H1 (cell line): ENCODE data around the gene TRAF3IP1. TPM values are rescaled to one million over a fixed set of nuclear protein-coding genes. Genes with fewer than 3 reads are reported as not detected.

Experiments
- CTCF ChIA-PET: fragments of 300-600 bp; sonication (Branson Sonifier 250); formaldehyde crosslinking; loops from one replicate; lab custom pipeline; 2021; ENCODE audit not compliant: partially characterized antibody; lab: Charles Lee
- POLR2A ChIA-PET: fragments of 300-600 bp; sonication (Branson Sonifier 250); formaldehyde crosslinking; loops from one replicate; lab custom pipeline; 2021; ENCODE audit warnings: inconsistent platforms; ENCODE audit not compliant: partially characterized antibody; lab: Charles Lee
- DNase-seq, 2 experiments: peaks; one replicate each; pipeline versions ENCODE4 v3.0.0 to v3.0.0-alpha.2; 2010 to 2022; ENCODE audit warnings: low spot score in 2 of 2, low read depth in 1 of 2, mixed read lengths in 1 of 2
- FAIRE-seq: peaks from 2 replicates; lab custom pipeline; 2011; peaks lifted over from hg19 to GRCh38; lab: Jason Lieb, UNC
- H2AFZ ChIP-seq: 2 replicates; pipeline ENCODE4 v1.8.1; 2012; ENCODE audit warnings: low read length, inconsistent platforms
- H2AK5ac ChIP-seq: 2 replicates; pipeline ENCODE4 v1.6.1; 2013; ENCODE audit warnings: low read depth, low read length
- H2BK120ac ChIP-seq: replicated peaks from 2 replicates; pipeline ENCODE3; 2013; ENCODE audit warnings: low read depth, low read length, inconsistent platforms
- H2BK12ac ChIP-seq: 2 replicates; pipeline ENCODE4 v1.6.1; 2013; ENCODE audit warnings: low read depth, low read length
- H2BK15ac ChIP-seq: 2 replicates; pipeline ENCODE4 v1.6.1; 2013; ENCODE audit warnings: low read length
- H2BK20ac ChIP-seq: 2 replicates; pipeline ENCODE4 v1.6.1; 2013; ENCODE audit warnings: low read length
- H2BK5ac ChIP-seq: 2 replicates; pipeline ENCODE4 v1.6.1; 2013; ENCODE audit warnings: low read depth, low read length
- H3K14ac ChIP-seq: 2 replicates; pipeline ENCODE4 v1.6.1; 2013; ENCODE audit warnings: inconsistent platforms; ENCODE audit not compliant: insufficient read length
- H3K18ac ChIP-seq: 2 replicates; pipeline ENCODE4 v1.6.1; 2013; ENCODE audit warnings: low read length; ENCODE audit errors: extremely low read depth
- H3K23ac ChIP-seq: 2 replicates; pipeline ENCODE4 v1.6.1; 2013; ENCODE audit warnings: inconsistent platforms; ENCODE audit not compliant: insufficient read length
- H3K23me2 ChIP-seq: 2 replicates; pipeline ENCODE4 v1.6.1; 2013; ENCODE audit warnings: low read depth, low read length
- H3K27ac ChIP-seq: 2 replicates; pipeline ENCODE4 v1.6.1; 2011; ENCODE audit warnings: low read depth, low read length, inconsistent platforms
- H3K27me3 ChIP-seq, 4 experiments: replicated peaks in 1 of 4; 1 replicate in 1 of 4; 2 replicates in 3 of 4; pipeline versions ENCODE4 v1.6.1 to v1.8.1; 2011 to 2013; ENCODE audit warnings: low read length in 3 of 4, mild to moderate bottlenecking in 3 of 4, inconsistent platforms in 2 of 4, mixed read lengths in 2 of 4, moderate library complexity in 1 of 4; ENCODE audit not compliant: control insufficient read depth in 3 of 4, insufficient read depth in 3 of 4; ENCODE audit errors: extremely low read depth in 1 of 4
- H3K36me3 ChIP-seq, 4 experiments: 2 replicates each; pipeline versions ENCODE4 v1.6.1 to v1.8.1; 2011 to 2013; ENCODE audit warnings: mild to moderate bottlenecking in 4 of 4, low read length in 3 of 4, moderate library complexity in 2 of 4, control low read depth in 1 of 4, inconsistent platforms in 1 of 4; ENCODE audit not compliant: insufficient read depth in 4 of 4, control insufficient read depth in 2 of 4
- H3K4ac ChIP-seq: replicated peaks from 2 replicates; pipeline ENCODE3; 2013; ENCODE audit warnings: low read length, low read depth, mixed read lengths, inconsistent platforms; ENCODE audit not compliant: insufficient read length
- H3K4me1 ChIP-seq, 4 experiments: replicated peaks in 1 of 4; 1 replicate in 1 of 4; 2 replicates in 3 of 4; pipeline versions ENCODE4 v1.6.1 to v1.8.1; 2011 to 2013; ENCODE audit warnings: low read length in 3 of 4, inconsistent platforms in 2 of 4, mixed read lengths in 1 of 4; ENCODE audit not compliant: insufficient read depth in 4 of 4, control insufficient read depth in 3 of 4
- H3K4me2 ChIP-seq, 2 experiments: 2 replicates each; pipeline versions ENCODE4 v1.6.1 to v1.8.1; 2011 to 2013; ENCODE audit warnings: low read depth in 2 of 2, low read length in 2 of 2, control low read depth in 1 of 2, inconsistent platforms in 1 of 2, mild to moderate bottlenecking in 1 of 2; ENCODE audit not compliant: insufficient read depth in 1 of 2
- H3K4me3 ChIP-seq, 4 experiments: fragments of 200-600, 300-600 bp in 1 of 4; sonication (generic), shearing (Covaris generic), sonication (Bioruptor Twin) in 1 of 4; 2 replicates each; pipeline versions ENCODE4 v1.5.1 to v1.8.1; 2011 to 2016; ENCODE audit warnings: low read length in 4 of 4, low read depth in 3 of 4, control low read depth in 2 of 4, inconsistent platforms in 2 of 4, mild to moderate bottlenecking in 2 of 4, mixed read lengths in 1 of 4, moderate library complexity in 1 of 4; ENCODE audit not compliant: insufficient read depth in 2 of 4; ENCODE audit errors: extremely low read depth in 1 of 4
- H3K56ac ChIP-seq: replicated peaks from 2 replicates; pipeline ENCODE3; 2013; ENCODE audit warnings: low read depth, mild to moderate bottlenecking, mixed read lengths, low read length, inconsistent platforms; ENCODE audit not compliant: insufficient read length
- H3K79me1 ChIP-seq: 2 replicates; pipeline ENCODE4 v1.6.1; 2013; ENCODE audit warnings: low read depth, low read length, control low read depth
- H3K79me2 ChIP-seq, 2 experiments: 2 replicates each; pipeline versions ENCODE4 v1.6.1 to v1.8.1; 2012 to 2013; ENCODE audit warnings: low read length in 2 of 2, mild to moderate bottlenecking in 2 of 2, inconsistent platforms in 1 of 2; ENCODE audit not compliant: insufficient read depth in 2 of 2, control insufficient read depth in 1 of 2
- H3K9ac ChIP-seq, 4 experiments: replicated peaks in 1 of 4; 1 replicate in 1 of 4; 2 replicates in 3 of 4; pipeline versions ENCODE4 v1.6.1 to v1.8.1; 2011 to 2013; ENCODE audit warnings: low read depth in 3 of 4, low read length in 3 of 4, control low read depth in 2 of 4, mild to moderate bottlenecking in 2 of 4, moderate library complexity in 2 of 4, inconsistent platforms in 1 of 4; ENCODE audit errors: extremely low read depth in 1 of 4
- H3K9me3 ChIP-seq, 2 experiments: 2 replicates each; pipeline versions ENCODE4 v1.6.1 to v1.8.1; 2012 to 2013; ENCODE audit warnings: mild to moderate bottlenecking in 2 of 2, moderate library complexity in 2 of 2, control low read depth in 1 of 2, inconsistent platforms in 1 of 2, low read depth in 1 of 2, low read length in 1 of 2, mixed read lengths in 1 of 2; ENCODE audit not compliant: insufficient read depth in 2 of 2
- H4K20me1 ChIP-seq, 2 experiments: replicated peaks in 1 of 2; 2 replicates each; pipeline versions ENCODE3 to v1.8.1; 2011 to 2013; ENCODE audit warnings: inconsistent platforms in 2 of 2, low read length in 2 of 2, mild to moderate bottlenecking in 1 of 2; ENCODE audit not compliant: insufficient read depth in 2 of 2, control insufficient read depth in 1 of 2
- H4K5ac ChIP-seq: 2 replicates; pipeline ENCODE4 v1.6.1; 2013; ENCODE audit warnings: low read length, low read depth, mixed read lengths, inconsistent platforms; ENCODE audit not compliant: insufficient read length
- H4K8ac ChIP-seq: 2 replicates; pipeline ENCODE4 v1.8.0; 2013; ENCODE audit warnings: mild to moderate bottlenecking, moderate library complexity, low read length, inconsistent platforms; ENCODE audit not compliant: insufficient read depth; ENCODE audit errors: extremely low read depth
- H4K91ac ChIP-seq: replicated peaks from 2 replicates; pipeline ENCODE3; 2013; ENCODE audit warnings: low read length, mixed read lengths, inconsistent platforms; ENCODE audit not compliant: insufficient read length
- ASH2L ChIP-seq: fragments of 200-600, 300-600 bp; sonication (generic); IDR thresholded peaks from one replicate; pipeline ENCODE4 v1.7.1; 2017; ENCODE audit warnings: low read length
- RAD21 ChIP-seq, 2 experiments: IDR thresholded peaks in 1 of 2; conservative IDR thresholded peaks in 1 of 2; 2 replicates each; pipeline ENCODE4 v1.6.1; 2011; ENCODE audit warnings: low read depth in 2 of 2, low read length in 2 of 2, improper control_type of control experiment in 1 of 2, inconsistent platforms in 1 of 2, mild to moderate bottlenecking in 1 of 2, moderate library complexity in 1 of 2
- WGBS, 2 experiments: shearing (Covaris generic) in 1 of 2; methylation state at CpG; one replicate each; pipeline versions ENCODE4 v1.1.6 to v1.1.7; 2013 to 2015; ENCODE audit warnings: low lambda C conversion rate in 2 of 2, mixed read lengths in 2 of 2, inconsistent platforms in 1 of 2, low coverage in 1 of 2, missing lambda C conversion rate in 1 of 2; ENCODE audit not compliant: insufficient replicate concordance in 2 of 2, insufficient coverage in 1 of 2, insufficient read length in 1 of 2; ENCODE audit errors: extremely low coverage in 1 of 2, missing lambda C conversion rate in 1 of 2; 5-methylcytosine and 5-hydroxymethylcytosine counted together
- polyA plus RNA-seq, 7 experiments: library from polyadenylated mRNA; depleted of rRNA in 3 of 7; stranded (reverse) in 5 of 7; unstranded in 2 of 7; fragments of >200 nt in 5 of 7; fragments of 200-250 nt in 2 of 7; gene quantifications; 1 replicate in 5 of 7; 2 replicates in 1 of 7; 4 replicates in 1 of 7; pipeline versions ENCODE4 v1.2.1 to v1.2.3, GENCODE V29; 2011 to 2013; ENCODE audit warnings: missing spikeins in 2 of 7, mixed read lengths in 2 of 7
- total RNA-seq: library from RNA; stranded (reverse); fragmentation: NEBNext Ultra II Directional; extraction: Animal tissue kit (Norgen Biotek cat#: 25700); gene quantifications from 2 replicates; pipeline ENCODE4 v1.2.1, GENCODE V29; 2021
- TF ChIP-seq, protein P1 (sequence below): IDR thresholded peaks from 2 replicates; pipeline ENCODE4 v1.6.1; 2012; ENCODE audit warnings: low read length, inconsistent platforms

TRAF3IP1 gene
- total and polyA plus RNA-seq, 2 of the 8 experiments (the other 6 are each of a cell fraction or from before 2014, with no cell fraction given): 2.3 to 17.5 TPM

DNA sequence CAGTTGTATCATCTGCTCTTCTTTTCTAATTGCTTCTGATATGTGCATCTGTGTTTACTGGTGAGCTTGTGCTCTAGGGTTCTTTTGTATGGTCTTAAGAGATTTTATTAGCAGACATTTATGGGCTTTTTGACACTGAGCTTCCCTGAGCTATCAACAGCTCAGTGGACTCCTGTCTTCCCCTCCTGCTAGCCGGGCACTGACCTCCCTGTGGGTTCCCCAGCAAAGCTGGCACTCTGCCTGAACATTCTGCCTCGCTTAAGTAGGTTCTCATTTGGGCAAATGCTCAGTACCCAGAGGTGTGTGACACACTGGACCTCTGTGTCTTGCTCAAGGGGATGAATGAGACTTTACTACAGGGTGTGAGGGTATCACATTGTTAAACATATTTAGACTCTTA lies 15.8 kb downstream of the TRAF3IP1 start:
- no peak overlapping the region for H4K91ac ChIP-seq
- WGBS, 2 experiments: 81% methylated on average over 2 of the region's 2 CpGs; no CpG with 5 or more reads in 1 of the 2 experiments
- no peak overlapping the region for H3K4ac ChIP-seq
- H4K20me1 ChIP-seq: peaks cover 0 to 6% of the 10 kb centered on the region in 2 experiments
- no peaks in the 10 kb centered on the region for H3K79me2 ChIP-seq
- peaks cover 0 to 3% (median 0%) of the 10 kb centered on the region in 4 experiments; a peak in 1 of 8 replicates for H3K36me3 ChIP-seq
- no peak overlapping the region for H2BK12ac ChIP-seq
- no peak overlapping the region for H2BK5ac ChIP-seq
- H2BK20ac ChIP-seq: no peak overlapping the region
- no peaks in the 10 kb centered on the region; the same call in 1 of the 2 replicates for H3K79me1 ChIP-seq
- no peaks in the 10 kb centered on the region for H3K9me3 ChIP-seq
- H2BK120ac ChIP-seq: no peak overlapping the region
- H4K5ac ChIP-seq: no peak overlapping the region
- no peak overlapping the region for H4K8ac ChIP-seq
- H3K14ac ChIP-seq: no peak overlapping the region
- H2BK15ac ChIP-seq: no peak overlapping the region
- no peak overlapping the region for H3K23ac ChIP-seq
- no peaks in the 10 kb centered on the region for H3K4me1 ChIP-seq
- H2AFZ ChIP-seq: no peak overlapping the region
- H3K18ac ChIP-seq: no peak overlapping the region
- H3K4me2 ChIP-seq: no peak overlapping the region
- H2AK5ac ChIP-seq: no peak overlapping the region
- H3K27me3 ChIP-seq: no peaks in the 10 kb centered on the region
- no peaks in the 10 kb centered on the region for H3K23me2 ChIP-seq
- ChIA-PET CTCF (interaction anchor here (1.2 to 4.8 kb wide), 3 partner anchors 8 to 123 kb away, joined by 3 to 18 read pairs (median 4); no protein-coding TSS in a partner anchor), POLR2A (interaction anchor here (0.8 kb wide), 2 partner anchors 9 to 47 kb away, joined by 3 read pairs; partner anchors contain the start of gene PER2)
- FAIRE-seq: no peak
- H3K4me3 ChIP-seq: no peak overlapping the region
- H3K9ac ChIP-seq: no peak overlapping the region
- no peak overlapping the region for H3K27ac ChIP-seq
- no peak overlapping the region for H3K56ac ChIP-seq
- DNase-seq: no peak
- TF ChIP-seq RAD21 (IDR thresholded peaks at IDR 0.05 in 1 of 2, conservative IDR thresholded peaks at IDR 0.05 in 1 of 2; ENCODE audit: low read depth in 2 of 2, low read length in 2 of 2) (no peak), ASH2L (no peak)
- TF ChIP-seq, protein P1, sequence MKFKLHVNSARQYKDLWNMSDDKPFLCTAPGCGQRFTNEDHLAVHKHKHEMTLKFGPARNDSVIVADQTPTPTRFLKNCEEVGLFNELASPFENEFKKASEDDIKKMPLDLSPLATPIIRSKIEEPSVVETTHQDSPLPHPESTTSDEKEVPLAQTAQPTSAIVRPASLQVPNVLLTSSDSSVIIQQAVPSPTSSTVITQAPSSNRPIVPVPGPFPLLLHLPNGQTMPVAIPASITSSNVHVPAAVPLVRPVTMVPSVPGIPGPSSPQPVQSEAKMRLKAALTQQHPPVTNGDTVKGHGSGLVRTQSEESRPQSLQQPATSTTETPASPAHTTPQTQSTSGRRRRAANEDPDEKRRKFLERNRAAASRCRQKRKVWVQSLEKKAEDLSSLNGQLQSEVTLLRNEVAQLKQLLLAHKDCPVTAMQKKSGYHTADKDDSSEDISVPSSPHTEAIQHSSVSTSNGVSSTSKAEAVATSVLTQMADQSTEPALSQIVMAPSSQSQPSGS: no peak
- TF ChIP-seq, all 59 proteins: peak for 0
